ENCODE results near the gene SPHK1.
A peak's percentile ranks its signal among the peaks of the same experiment; 100 is the strongest.

Gene SPHK1

DNA sequence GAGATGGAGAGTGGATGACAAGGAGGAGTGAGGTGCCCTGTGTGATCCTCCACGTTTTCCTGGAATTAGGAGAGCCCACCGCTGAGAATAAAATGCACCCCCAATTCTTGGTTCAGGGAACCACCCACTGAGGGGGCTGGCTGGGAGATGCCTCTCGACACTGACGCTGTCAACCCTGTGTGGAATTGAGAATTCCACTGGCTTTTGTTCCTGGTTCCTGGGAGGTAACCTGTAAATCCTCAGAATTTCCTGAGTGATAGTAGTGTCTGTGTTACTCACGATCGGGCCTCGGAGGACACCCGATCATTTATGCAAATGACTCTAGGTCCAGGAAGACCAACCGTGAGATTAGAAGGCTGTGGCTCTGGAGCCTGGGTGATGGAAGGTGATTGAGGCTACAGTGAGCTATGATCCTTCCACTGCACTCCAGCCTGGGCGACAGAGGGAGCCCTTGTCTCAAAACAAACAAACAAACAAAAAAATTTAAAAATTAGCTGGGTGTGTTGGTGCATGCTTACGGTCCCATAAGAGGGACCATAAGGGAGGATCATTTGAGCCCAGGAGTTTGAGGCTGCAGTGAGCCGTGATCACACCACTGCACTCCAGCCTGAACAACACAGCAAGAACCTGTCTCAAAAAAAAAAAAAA, 19.0 kb upstream of the SPHK1 start:
- peak in 2 of 3 donors; percentile 37 to 46 for DNase-seq

DNA sequence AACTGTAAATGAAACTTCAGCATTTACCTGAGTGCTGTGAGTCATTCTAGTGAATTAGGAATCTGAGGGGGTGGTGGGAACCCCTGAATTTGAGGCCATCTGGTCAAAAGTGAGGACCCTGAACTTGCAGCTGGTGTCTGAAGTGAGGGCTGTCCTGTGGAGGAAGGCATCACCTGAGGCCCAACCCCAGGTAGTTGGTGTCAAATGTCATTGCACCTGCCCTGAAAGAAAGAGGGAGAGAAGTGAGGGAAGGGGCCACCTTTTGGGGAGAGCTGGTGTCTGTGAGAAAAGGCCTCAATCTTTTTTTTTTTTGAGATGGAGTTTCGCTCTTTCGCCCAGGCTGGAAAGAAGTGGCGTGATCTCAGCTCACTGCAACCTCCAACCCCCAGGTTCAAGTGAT, 18.2 kb upstream of the SPHK1 start:
- no peak for DNase-seq

DNA sequence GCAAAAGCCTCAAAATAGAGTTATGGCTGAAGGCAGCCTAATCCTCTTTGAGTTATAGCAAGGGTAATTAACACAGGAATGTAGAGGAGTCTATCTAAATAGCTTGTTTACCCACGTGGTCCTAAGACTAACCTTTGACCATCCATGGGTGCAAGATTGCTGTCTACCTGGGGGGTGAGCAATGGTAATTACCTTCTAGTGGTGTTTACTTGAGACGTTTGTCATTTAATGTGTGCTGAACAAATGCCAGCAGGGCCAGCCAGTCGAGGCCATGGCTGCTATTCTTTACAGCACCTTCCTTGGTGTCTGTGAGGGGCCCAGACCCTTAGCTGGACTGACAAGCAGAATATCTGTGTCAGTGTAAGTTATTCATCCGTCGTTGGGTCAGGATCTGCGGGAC, 16.8 kb upstream of the SPHK1 start:
- no peak for DNase-seq

DNA sequence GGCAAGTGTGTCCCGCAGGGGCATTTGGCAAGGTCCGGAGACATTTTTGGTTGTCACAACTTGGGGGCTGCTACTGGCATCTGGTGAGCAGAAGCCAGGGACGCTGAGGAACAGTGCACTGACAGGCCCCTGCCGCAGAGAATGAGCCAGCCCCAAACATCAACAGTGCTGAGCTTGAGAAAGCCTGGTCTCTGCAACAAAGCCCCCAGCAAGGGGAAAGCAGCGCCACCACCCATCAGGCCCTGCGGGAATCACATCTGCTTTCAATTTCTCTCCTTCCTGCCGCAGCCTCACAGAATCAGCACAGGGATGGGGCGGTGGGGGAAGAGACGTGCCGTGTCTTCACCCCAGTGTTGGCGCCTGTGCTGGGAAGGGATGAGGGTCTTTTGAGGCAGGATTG, 15.9 kb upstream of the SPHK1 start:
- DNase-seq: no peak

DNA sequence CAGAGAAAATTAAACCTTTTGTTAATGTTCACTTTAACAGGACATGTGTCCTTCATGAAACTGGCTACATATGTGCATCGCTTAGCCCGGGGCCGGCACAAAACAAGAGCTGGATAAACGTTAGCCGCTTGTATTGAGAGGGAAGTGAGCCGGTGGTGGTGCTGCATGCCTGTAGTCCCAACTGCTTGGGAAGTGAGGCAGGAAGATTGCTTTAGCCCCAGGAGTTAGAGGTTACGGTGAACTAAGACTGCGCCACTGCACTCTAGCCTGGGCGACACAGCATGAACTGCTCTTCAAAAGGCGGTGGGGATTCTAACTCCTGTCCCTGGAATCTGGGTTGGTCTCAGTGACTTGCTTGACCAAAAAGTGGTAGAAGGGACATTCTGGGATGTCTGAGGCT, 15.0 kb upstream of the SPHK1 start:
- DNase-seq: no peak

DNA sequence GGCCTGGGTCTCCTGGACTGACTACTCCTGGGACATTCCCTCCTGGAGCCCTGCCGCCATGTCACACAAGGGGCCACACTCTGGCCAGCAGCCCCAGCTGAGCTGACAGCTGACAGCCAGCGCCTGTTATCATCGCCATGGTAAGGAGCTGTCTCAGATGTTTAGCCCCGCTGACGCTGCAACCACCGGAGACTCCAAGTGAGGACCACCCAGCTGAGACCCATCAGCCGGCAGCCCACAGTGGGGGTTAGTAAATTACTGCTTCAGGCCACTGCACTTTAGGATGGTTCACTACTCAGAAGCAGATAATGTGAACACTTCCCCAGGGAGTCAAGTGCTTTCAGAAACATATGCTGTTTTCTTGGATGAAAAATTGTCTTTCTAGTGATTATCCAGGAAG, 14.6 kb upstream of the SPHK1 start:
- no peak for DNase-seq

DNA sequence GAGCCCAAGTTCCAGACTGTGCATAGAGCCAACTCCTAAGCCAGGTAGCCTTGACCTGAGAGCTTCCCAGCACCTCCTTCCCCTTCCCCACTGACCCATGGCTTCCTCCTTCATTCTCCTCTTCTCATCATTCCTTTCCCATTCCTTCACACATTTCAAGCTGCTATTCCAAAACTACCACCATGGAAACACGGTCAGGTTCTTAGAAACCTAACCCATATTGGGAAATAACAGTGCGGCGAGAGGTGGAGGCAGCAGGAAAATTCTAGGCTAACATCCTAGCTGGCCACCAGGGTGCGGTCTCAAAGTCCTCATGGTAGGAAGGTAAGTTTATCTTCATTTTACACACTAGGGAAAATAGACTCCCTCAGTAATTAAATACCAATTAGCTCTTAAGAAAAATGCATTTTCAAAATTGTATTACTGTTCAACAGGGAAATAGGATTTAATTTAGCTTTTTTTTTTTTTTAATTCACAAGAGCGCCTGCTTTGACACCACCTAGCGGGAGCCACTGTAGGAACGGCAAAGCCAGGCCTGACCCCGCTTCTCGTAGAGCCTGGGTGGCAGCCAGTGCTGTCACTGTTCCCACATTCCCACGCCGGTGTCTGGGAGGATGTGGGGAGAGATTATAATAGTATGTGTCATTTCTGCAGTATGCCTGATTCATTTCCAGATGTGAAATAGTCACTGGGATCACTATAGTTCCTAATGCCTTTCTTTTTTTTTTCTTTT, 14.0 kb upstream of the SPHK1 start:
- peak; percentile 42 to 63 (median 43) for DNase-seq

DNA sequence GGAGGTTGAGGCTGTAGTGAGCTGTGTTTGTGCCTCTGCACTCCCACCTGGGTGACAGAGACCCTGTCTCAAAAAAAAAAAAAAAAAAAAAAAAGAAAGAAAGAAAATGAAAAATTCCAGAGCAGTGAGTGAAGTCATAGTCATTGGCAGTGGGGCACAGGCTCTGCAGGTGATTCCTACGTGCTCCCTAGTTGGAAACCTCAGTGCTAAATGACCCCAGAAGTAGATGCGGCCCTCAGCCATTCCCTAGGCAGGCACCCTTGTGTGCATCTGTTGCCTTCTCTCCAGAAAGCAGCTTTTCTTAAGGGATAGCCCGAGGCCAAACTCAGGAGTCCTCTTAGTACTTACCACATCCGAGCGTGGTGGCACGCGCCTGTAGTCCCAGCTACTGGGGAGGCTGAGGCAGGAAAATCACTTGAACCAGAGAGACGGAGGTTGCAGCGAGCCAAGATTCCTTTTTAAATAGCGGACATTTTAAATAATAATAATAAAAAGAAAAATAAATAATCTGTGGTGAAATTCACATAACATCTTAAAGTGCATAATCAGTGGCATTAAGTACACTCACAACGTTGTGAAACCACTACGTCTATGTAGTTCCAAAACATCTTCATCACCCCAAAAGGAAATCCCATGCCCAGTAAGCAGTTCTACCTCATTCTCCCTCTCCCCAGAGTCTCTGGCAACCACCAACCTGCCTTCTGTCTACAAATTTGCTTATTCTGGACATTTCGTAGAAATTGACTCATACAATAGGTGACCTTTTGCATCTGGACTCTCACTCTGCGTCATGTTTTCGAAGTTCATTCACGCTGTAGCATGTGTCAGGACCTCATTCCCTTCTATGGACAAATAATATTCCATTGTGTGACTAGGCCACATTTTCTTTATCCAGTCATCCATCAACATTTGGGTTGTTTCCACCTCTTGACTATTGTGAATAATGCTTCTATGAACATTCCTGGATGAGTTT, 12.5 kb upstream of the SPHK1 start:
- peak in 1 of 3 donors; percentile 47 for DNase-seq

DNA sequence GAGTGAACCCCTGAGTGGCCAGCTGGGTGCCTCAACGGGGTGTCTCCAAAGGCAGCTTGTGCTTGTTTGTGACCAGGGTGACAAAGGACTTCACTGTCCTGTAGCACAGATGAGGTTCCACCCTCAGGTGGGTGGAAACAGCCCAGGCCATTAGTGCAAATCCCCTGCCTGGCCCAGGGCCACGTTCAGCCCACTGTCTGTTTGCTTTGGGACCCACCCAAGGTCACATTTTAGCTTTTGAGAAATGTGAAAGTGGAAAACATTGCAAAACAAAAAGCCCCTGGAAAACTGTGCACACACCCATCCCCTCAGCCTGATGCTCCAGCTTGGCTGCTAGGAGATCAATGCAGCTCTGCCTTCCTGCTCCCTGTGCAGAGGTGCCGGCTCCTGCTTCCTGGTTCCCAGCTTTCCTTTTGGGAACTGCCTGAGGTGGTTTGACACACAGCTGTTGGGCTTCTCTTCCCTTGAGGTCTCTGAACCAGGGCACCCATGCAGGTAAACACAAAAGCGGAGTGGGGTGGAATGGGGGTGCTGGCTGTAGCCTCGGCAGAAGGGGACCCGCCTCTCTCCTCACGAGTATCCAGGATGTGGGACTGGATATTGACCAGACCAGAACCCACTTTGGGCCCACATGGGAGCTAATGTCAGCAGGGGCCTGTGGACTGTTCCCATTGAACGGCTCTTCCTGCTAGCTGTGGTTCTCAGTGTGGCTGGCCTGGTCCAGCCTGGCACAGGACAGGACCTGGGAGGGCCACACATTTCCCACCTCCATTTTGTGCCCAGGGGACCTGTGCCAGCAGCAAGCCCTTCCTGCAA, 7.9 kb upstream of the SPHK1 start:
- no peak for DNase-seq

DNA sequence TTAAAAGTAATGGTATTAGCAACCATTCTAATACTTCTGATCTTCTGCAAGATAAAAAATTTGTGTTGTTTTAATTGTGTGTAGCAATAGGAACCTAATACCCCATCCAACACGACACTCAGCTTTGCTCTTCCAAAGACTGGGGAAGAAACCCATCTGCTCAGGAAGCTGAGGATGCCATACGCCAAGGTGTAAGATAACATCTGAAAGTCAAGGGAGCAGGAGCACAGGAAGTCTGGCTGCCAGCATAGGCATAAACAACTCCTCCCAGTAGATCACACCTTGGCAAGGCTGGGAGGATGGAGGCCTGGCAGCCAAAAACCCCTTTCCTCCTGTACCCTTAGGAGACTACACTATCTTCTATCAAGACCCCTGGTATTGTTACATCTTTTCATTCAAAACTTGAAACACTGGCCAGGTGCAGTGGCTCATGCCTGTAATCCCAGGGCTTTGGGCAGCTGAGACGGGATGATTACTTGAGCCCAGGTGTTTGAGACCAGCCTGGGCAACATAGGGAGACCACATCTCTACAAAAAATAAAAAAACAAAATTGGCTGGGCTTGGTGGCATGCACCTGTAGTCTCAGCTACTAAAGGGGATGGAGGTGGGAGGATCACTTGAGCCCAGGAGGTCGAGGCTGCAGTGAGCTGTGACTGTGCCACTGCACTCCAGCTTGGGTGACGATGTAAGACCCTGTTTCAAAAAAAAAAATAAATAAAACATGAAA, 5.7 kb upstream of the SPHK1 start:
- no peak for DNase-seq

DNA sequence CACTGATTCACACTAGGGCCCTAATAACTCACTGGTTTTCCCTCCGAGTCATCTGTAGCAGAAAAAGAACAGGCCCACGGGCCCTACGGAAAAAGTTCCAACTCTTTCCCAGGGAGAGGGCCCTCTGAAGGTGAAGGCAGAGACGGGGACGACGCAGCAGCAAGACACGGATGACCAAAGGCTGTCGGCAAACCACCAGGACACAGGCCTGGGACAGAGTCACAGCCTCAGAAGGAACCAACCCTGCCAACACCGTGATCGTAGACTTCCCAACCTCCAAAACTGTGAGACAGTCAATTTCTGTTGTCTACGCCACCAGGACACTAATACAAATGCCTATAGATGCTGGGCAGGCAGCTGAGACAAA, 5.2 kb upstream of the SPHK1 start:
- peak in 2 of 3 donors; percentile 31 to 59 for DNase-seq

DNA sequence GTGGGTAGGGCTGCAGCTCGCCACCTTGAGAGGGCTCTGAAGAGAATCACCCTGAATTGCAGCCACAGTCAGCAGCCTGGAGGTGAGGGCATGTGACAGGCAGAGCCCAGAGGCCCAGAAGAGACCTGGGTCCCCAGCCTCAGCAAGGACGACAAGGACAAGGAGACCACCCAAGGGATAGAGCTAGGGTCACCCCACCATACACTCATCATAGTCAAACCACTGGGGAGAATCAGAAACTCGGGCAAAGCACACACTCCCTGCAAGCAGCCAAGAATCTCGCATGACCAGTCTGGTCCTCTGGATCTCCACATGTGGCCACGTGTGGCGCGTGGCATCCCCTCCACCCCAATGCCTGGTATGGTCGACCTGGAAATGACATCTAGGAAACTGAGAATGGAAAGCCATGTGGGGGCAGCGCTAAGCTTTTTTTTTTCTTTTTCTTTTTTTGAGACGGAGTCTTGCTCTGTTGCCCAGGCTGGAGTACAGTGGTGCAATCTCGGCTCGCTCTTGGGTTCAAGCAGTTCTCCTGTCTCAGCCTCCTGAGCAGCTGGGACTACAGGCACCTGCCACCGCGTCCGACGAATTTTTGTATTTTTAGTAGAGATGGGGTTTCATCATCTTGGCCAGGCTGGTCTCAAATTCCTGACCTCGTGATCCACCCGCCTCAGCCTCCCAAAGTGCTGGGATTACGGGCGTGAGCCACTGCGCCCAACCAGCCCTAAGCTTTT, 4.6 kb upstream of the SPHK1 start:
- no peak for DNase-seq

DNA sequence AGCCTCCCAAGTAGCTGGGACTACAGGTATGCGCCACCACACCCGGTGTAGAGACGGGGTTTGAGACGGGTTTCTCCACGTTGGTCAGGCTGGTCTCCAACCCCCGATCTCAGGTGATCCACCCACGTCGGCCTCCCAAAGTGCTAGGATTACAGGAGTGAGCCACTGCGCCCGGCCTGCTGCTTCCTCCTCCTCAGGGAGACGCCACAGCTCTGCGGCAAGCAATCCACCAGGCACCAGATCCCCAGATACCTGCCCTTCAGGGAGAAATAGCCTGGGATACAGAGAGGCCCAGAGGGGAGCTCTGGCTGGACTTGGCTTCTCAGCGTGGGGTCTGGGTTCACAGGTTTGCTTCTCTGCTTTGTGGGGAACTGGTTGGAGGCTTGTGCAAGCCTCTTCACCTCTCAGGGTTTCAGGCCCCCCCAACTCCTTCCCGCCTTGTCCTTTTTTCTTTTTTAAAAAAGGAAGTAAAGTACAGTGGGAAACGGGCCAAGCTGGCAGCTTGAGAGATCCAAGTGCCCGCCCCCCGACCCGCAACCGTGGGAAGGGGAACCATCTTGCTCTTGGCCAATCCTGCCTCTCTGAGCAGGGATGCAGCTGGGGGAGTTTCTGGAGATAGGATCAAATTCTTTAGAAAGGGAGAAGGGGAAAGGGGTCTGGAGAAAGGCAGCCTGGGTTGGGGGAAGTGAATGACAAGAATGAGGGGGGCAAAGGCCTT, 2.6 kb upstream of the SPHK1 start:
- DNase-seq: peak; percentile 75 to 88 (median 84)

DNA sequence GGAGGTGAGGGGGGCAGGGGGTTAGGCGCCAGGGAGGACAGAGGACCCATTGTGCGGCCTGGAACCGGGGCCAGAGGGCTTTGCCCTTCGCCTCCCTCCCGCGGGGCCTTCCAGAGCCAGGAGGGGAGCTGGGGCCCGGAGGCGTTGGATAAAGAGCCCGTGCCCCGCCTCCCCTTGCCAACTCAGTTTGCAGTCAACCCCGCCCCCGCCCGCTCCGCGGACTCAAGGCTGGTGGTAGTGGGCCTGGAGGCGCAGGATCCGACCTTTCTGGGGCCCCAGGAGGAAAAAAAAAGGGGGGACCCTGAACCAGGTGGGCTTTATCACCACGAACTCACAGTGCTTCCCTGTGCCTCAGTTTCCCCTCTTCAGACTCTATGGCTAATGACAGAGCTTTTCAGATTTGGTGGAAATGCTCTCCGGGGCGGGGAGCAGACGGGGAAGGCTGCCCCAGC, 2.0 kb upstream of the SPHK1 start:
- DNase-seq: peak; percentile 73 to 86 (median 77)

DNA sequence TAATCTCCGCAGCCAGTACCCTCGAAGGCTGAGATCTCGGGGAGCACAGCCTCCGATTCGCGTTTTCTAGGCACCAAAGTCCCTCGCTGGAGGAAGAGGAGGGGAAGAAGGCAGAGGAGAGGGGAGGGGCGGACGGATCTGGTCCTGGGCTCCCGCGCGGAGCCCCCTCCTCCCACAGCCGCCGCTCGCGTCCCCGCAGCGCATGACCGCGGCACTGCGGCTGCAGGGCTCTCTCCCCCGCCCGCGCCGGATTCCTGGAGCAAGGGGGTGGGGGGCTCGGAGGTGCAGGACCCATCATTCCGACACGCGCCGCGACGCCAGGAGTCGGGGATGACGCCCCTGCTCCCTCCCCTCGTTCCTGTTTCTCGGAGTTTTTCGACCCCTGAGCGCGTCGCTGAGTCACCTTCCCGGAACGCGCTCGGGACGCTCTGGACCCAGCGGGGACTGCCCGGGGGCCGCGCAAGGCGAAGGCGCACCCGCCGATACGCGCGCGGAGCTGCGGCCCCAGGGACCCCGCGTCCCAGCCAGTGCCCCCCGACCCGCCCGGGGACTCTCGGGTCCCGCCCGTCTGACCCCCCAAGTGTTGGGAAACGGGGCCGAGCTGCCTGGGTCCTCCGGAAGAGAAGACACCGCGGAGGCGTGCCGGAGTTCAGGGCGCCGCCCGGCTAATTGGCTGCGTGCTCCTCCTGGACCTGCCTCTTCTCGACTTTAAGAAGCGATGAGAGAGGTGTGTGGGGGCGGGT, 1.4 kb upstream of the SPHK1 start:
- DNase-seq: peak; percentile 91 to 94 (median 93)

DNA sequence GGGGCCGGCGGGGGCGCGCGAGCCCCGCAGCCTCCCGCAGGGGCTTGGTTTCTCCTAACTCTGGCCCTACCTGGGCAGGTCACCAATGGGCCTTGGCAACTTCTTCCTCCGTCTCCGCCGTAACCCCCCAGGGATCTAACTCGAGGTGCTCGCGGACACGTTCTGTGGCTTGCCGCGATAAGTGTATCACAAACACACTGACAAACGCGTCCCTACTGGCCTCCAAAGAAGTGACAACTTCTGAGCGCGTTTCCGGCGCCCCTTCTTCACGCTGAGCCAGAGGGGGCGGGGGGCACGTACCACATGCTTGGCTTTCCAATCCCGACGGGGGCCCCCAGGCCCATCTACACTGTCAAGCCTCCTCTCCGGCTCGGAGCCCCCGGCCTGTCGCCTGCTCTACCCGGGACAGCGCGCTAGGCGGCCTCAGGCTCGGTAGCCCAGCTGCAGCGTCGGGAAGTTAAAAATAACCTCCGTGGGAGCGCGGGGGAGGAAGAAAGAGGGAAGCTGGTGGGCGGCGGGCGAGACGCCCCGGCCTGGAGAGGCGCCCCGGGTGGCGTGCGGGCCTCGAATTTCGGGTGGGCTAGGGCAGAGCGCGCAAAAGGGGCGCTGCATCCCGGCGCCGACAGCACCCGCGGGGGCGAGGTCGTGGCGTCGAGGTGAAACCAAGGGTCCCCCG, 725 bp upstream of the SPHK1 start:
- peak; percentile 78 to 88 (median 80) for DNase-seq

DNA sequence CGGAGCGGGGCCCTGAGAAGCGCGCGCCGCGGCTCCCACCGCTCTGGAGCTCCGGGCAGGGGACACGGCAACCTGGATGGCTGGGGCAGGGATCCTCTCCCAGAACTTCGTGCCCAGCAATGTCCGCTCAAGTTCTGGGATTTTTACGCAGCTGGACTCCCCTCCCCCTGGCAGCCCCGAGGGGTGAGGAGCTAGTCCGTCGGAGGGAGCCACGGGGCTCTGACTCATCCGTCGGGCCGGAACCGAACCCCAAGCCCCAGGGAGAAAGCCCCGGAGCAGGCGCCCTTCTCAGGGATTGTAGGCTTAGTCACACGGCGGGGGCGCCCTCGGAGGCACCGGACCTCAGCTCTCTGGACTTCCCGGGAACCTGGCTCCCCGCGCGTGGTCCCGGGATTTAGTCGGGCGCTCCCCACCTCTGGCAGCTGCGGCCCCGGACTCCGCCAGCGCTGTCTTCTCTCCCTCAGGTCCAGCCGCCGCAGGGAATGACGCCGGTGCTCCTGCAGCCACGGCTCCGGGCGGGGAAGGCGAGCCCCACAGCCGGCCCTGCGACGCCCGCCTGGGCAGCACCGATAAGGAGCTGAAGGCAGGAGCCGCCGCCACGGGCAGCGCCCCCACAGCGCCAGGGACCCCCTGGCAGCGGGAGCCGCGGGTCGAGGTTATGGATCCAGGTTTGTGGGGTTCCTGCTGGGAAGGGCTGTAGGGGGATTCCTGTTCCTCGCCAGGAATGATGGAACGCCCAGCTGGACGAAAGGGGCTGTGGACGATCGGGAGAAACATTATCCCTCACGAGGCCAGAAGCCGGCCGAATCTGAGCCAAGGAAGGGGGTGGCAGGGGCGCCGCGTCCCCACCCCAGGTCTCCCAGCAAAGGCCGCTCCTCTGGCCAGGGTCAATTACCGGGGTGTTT, 830 bp downstream of the SPHK1 start:
- peak; percentile 98 to 99 (median 98) for DNase-seq
